Activated CD8-positive, alpha-beta memory T cell treated with anti-CD3 and anti-CD28 coated beads, Interleukin-2, amount 10 ng/mL, durations not matched to agents 7 days and 5 days (primary cell): ENCODE data around the gene MCTP2. TPM values are rescaled to one million over a fixed set of nuclear protein-coding genes. Genes with fewer than 3 reads are reported as not detected.

Experiments used
- ATAC-seq: fragments of 150-1000 bp; cut with Tn5 transposase; one replicate; pipeline ENCODE4 v1.10.0; 2021; ENCODE audit warnings: moderate library complexity
- CTCF ChIA-PET: fragments of 350-600 bp; sonication (Branson Sonifier 250); formaldehyde crosslinking; loops from one replicate; lab custom pipeline; 2021; ENCODE audit warnings: antibody characterized with exemption; lab: Charles Lee
- DNase-seq: peaks from one replicate; pipeline ENCODE4 v3.0.0-alpha.2; 2020
- H3K27ac Mint-ChIP-seq: one replicate; pipeline ENCODE4 v1.8.0; 2021; ENCODE audit warnings: mild to moderate bottlenecking, mixed read lengths
- H3K27me3 Mint-ChIP-seq: one replicate; pipeline ENCODE4 v1.8.0; 2021; ENCODE audit warnings: mixed read lengths
- H3K36me3 Mint-ChIP-seq: one replicate; pipeline ENCODE4 v1.8.0; 2021; ENCODE audit warnings: mild to moderate bottlenecking, mixed read lengths
- H3K4me1 Mint-ChIP-seq: one replicate; pipeline ENCODE4 v1.8.0; 2021; ENCODE audit warnings: mixed read lengths
- H3K4me3 Mint-ChIP-seq: one replicate; pipeline ENCODE4 v1.8.0; 2021; ENCODE audit warnings: mild to moderate bottlenecking, moderate library complexity, mixed read lengths
- H3K9me3 Mint-ChIP-seq: one replicate; pipeline ENCODE4 v1.8.0; 2022; ENCODE audit warnings: low read depth, mixed read lengths
- total RNA-seq, 2 experiments: library from RNA; stranded (reverse); gene quantifications; one replicate each; pipeline ENCODE4 v1.2.3, GENCODE V29; 2021

The MCTP2 gene
- total RNA-seq, 2 experiments from 2014 or later = 67.2 to 83.8 TPM

GRCh38 chr15:94360251-94360685 is 128.9 kb downstream of the MCTP2 start:
- peak; percentile 61 for DNase-seq
- H3K4me1 Mint-ChIP-seq = peaks cover 13% of the 10 kb centered on the region
- no peaks in the 10 kb centered on the region for H3K27me3 Mint-ChIP-seq
- CTCF ChIA-PET = interaction anchor here (0.5 to 1.0 kb wide), 2 partner anchors 13 to 246 kb away, joined by 3 read pairs; no protein-coding TSS in a partner anchor
- no peaks in the 10 kb centered on the region for H3K9me3 Mint-ChIP-seq
- peak overlapping the region; percentile 29 for H3K27ac Mint-ChIP-seq
- peak; percentile 30 for ATAC-seq
- H3K4me3 Mint-ChIP-seq = no peak overlapping the region
- H3K36me3 Mint-ChIP-seq = peaks cover 34% of the 10 kb centered on the region

GRCh38 chr15:94362385-94363092 is 131.2 kb downstream of the MCTP2 start:
- ATAC-seq (no peak), DNase-seq (no peak)
- no peak overlapping the region for H3K27ac Mint-ChIP-seq
- no peaks in the 10 kb centered on the region for H3K9me3 Mint-ChIP-seq
- CTCF ChIA-PET = interaction anchor here (1.0 to 1.4 kb wide), 2 partner anchors 9 to 25 kb away, joined by 3 read pairs; no protein-coding TSS in a partner anchor
- H3K27me3 Mint-ChIP-seq = no peaks in the 10 kb centered on the region
- H3K4me3 Mint-ChIP-seq = no peak overlapping the region
- H3K36me3 Mint-ChIP-seq = peaks cover 32% of the 10 kb centered on the region
- H3K4me1 Mint-ChIP-seq = peaks cover 13% of the 10 kb centered on the region

- DNase-seq (no peak), ATAC-seq (no peak)
- H3K27me3 Mint-ChIP-seq = no peaks in the 10 kb centered on the region
- no peak overlapping the region for H3K27ac Mint-ChIP-seq
- CTCF ChIA-PET = no interaction called here
- H3K9me3 Mint-ChIP-seq = no peaks in the 10 kb centered on the region
- H3K4me3 Mint-ChIP-seq = no peak overlapping the region
- peaks cover 13% of the 10 kb centered on the region for H3K4me1 Mint-ChIP-seq
- H3K36me3 Mint-ChIP-seq = peaks cover 33% of the 10 kb centered on the region
Observed at GRCh38 chr15:94363382-94363781, 132.0 kb downstream of the MCTP2 start.

- no peaks in the 10 kb centered on the region for H3K27me3 Mint-ChIP-seq
- no peak overlapping the region for H3K4me3 Mint-ChIP-seq
- CTCF ChIA-PET = no interaction called here
- no peak overlapping the region for H3K27ac Mint-ChIP-seq
- H3K9me3 Mint-ChIP-seq = no peaks in the 10 kb centered on the region
- no peak for DNase-seq
- no peaks in the 10 kb centered on the region for H3K4me1 Mint-ChIP-seq
- no peak for ATAC-seq
- peaks cover 32% of the 10 kb centered on the region for H3K36me3 Mint-ChIP-seq
Observed at GRCh38 chr15:94366781-94367180, 135.4 kb downstream of the MCTP2 start.

GRCh38 chr15:94367726-94368535 is 136.6 kb downstream of the MCTP2 start:
- ATAC-seq = no peak
- Mint-ChIP-seq H3K36me3 (peaks cover 38% of the 10 kb centered on the region), H3K9me3 (no peaks in the 10 kb centered on the region), H3K4me3 (no peak overlapping the region), H3K27me3 (no peaks in the 10 kb centered on the region), H3K27ac (no peak overlapping the region), H3K4me1 (no peaks in the 10 kb centered on the region)
- CTCF ChIA-PET = no interaction called here
- DNase-seq = no peak

- H3K9me3 Mint-ChIP-seq = no peaks in the 10 kb centered on the region
- no peak overlapping the region for H3K4me3 Mint-ChIP-seq
- no peaks in the 10 kb centered on the region for H3K27me3 Mint-ChIP-seq
- no peak for DNase-seq
- CTCF ChIA-PET = interaction anchor here (1.0 to 1.7 kb wide), 2 partner anchors 17 to 44 kb away, joined by 3 read pairs; no protein-coding TSS in a partner anchor
- no peaks in the 10 kb centered on the region for H3K4me1 Mint-ChIP-seq
- peaks cover 38% of the 10 kb centered on the region for H3K36me3 Mint-ChIP-seq
- H3K27ac Mint-ChIP-seq = no peak overlapping the region
- ATAC-seq = no peak
Observed at GRCh38 chr15:94370206-94370935, 139.0 kb downstream of the MCTP2 start.

GRCh38 chr15:94370936-94371285 is 139.6 kb downstream of the MCTP2 start:
- CTCF ChIA-PET = no interaction called here
- H3K9me3 Mint-ChIP-seq = no peaks in the 10 kb centered on the region
- no peak overlapping the region for H3K27ac Mint-ChIP-seq
- no peaks in the 10 kb centered on the region for H3K27me3 Mint-ChIP-seq
- ATAC-seq (no peak), DNase-seq (no peak)
- H3K4me3 Mint-ChIP-seq = no peak overlapping the region
- no peaks in the 10 kb centered on the region for H3K4me1 Mint-ChIP-seq
- peaks cover 38% of the 10 kb centered on the region for H3K36me3 Mint-ChIP-seq

- CTCF ChIA-PET = no interaction called here
- peaks cover 39% of the 10 kb centered on the region for H3K36me3 Mint-ChIP-seq
- ATAC-seq (no peak), DNase-seq (no peak)
- no peak overlapping the region for H3K4me3 Mint-ChIP-seq
- no peak overlapping the region for H3K27ac Mint-ChIP-seq
- H3K4me1 Mint-ChIP-seq = no peaks in the 10 kb centered on the region
- no peaks in the 10 kb centered on the region for H3K27me3 Mint-ChIP-seq
- no peaks in the 10 kb centered on the region for H3K9me3 Mint-ChIP-seq
Observed at GRCh38 chr15:94372821-94373220, 141.5 kb downstream of the MCTP2 start.

- DNase-seq (no peak), ATAC-seq (no peak)
- Mint-ChIP-seq H3K27me3 (no peaks in the 10 kb centered on the region), H3K4me1 (no peaks in the 10 kb centered on the region), H3K9me3 (no peaks in the 10 kb centered on the region), H3K27ac (no peak overlapping the region), H3K36me3 (peaks cover 32% of the 10 kb centered on the region), H3K4me3 (no peak overlapping the region)
- CTCF ChIA-PET = no interaction called here
Observed at GRCh38 chr15:94375997-94376396, 144.6 kb downstream of the MCTP2 start.

GRCh38 chr15:94379986-94380385 is 148.6 kb downstream of the MCTP2 start:
- Mint-ChIP-seq H3K36me3 (peaks cover 33% of the 10 kb centered on the region), H3K27me3 (no peaks in the 10 kb centered on the region), H3K4me1 (no peaks in the 10 kb centered on the region), H3K9me3 (no peaks in the 10 kb centered on the region), H3K4me3 (no peak overlapping the region), H3K27ac (no peak overlapping the region)
- ATAC-seq (no peak), DNase-seq (no peak)
- CTCF ChIA-PET = no interaction called here

- ATAC-seq (no peak), DNase-seq (no peak)
- H3K27ac Mint-ChIP-seq = no peak overlapping the region
- no peak overlapping the region for H3K4me3 Mint-ChIP-seq
- H3K27me3 Mint-ChIP-seq = no peaks in the 10 kb centered on the region
- H3K9me3 Mint-ChIP-seq = no peaks in the 10 kb centered on the region
- peaks cover 39% of the 10 kb centered on the region for H3K36me3 Mint-ChIP-seq
- H3K4me1 Mint-ChIP-seq = no peaks in the 10 kb centered on the region
- CTCF ChIA-PET = no interaction called here
Observed at GRCh38 chr15:94380798-94381197, 149.4 kb downstream of the MCTP2 start.

- Mint-ChIP-seq H3K36me3 (peaks cover 41% of the 10 kb centered on the region), H3K4me3 (no peak overlapping the region), H3K27ac (no peak overlapping the region), H3K27me3 (no peaks in the 10 kb centered on the region), H3K9me3 (no peaks in the 10 kb centered on the region), H3K4me1 (no peaks in the 10 kb centered on the region)
- DNase-seq (no peak), ATAC-seq (no peak)
- CTCF ChIA-PET = no interaction called here
Observed at GRCh38 chr15:94381384-94381783, 150.0 kb downstream of the MCTP2 start.

- Mint-ChIP-seq H3K27me3 (no peaks in the 10 kb centered on the region), H3K36me3 (peaks cover 43% of the 10 kb centered on the region), H3K4me3 (no peak overlapping the region), H3K27ac (no peak overlapping the region), H3K9me3 (no peaks in the 10 kb centered on the region), H3K4me1 (peaks cover 15% of the 10 kb centered on the region)
- DNase-seq = no peak
- no peak for ATAC-seq
- CTCF ChIA-PET = no interaction called here
Observed at GRCh38 chr15:94383041-94383440, 151.7 kb downstream of the MCTP2 start.
